B cell (primary cell): ENCODE results near the gene LSG1. TPM values are rescaled to one million over a fixed set of nuclear protein-coding genes. Genes with fewer than 3 reads are reported as not detected.

ENCODE experiments used
- ATAC-seq: fragments of 200-7000 bp; cut with Tn5 transposase; one replicate; pipeline ENCODE4 v1.10.0; 2021; ENCODE audit warnings: low read depth, mild to moderate bottlenecking, moderate number of reproducible peaks, moderate library complexity
- CTCF ChIA-PET: fragments of 350-600 bp; sonication (Branson Sonifier 250); formaldehyde crosslinking; loops from one replicate; lab custom pipeline; 2021; ENCODE audit warnings: antibody characterized with exemption, inconsistent platforms; lab: Charles Lee
- POLR2A ChIA-PET: fragments of 350-600 bp; sonication (Branson Sonifier 250); formaldehyde crosslinking; loops from one replicate; lab custom pipeline; 2021; ENCODE audit warnings: antibody characterized with exemption; lab: Charles Lee
- DNase-seq: peaks from one replicate; pipeline ENCODE4 v3.0.0; 2013
- H2AFZ ChIP-seq: 2 replicates; pipeline ENCODE4 v1.6.1; 2012; ENCODE audit warnings: mild to moderate bottlenecking, low read depth, low read length; ENCODE audit not compliant: insufficient read depth, poor library complexity, severe bottlenecking
- H3K27ac ChIP-seq, 2 donors: 1 replicate in 1 of 2; 2 replicates in 1 of 2; pipeline ENCODE4 v1.5.1; 2012 to 2013; ENCODE audit warnings: low read length in 2 of 2, mild to moderate bottlenecking in 2 of 2, moderate library complexity in 1 of 2
- H3K27me3 ChIP-seq, 4 experiments: fragments of 200-600 bp in 1 of 4; sonication (generic) in 1 of 4; replicated peaks in 1 of 4; 1 replicate in 2 of 4; 2 replicates in 2 of 4; pipeline versions ENCODE4 v1.6.1 to v1.7.0; 2013 to 2016; ENCODE audit warnings: low read length in 3 of 4, mild to moderate bottlenecking in 2 of 4, mixed read lengths in 1 of 4, moderate library complexity in 1 of 4; ENCODE audit not compliant: insufficient read depth in 4 of 4, control insufficient read depth in 3 of 4; ENCODE audit errors: control extremely low read depth in 1 of 4
- H3K36me3 ChIP-seq, 2 experiments: replicated peaks in 1 of 2; 1 replicate in 1 of 2; 2 replicates in 1 of 2; pipeline versions ENCODE4 v1.6.1 to v1.7.1; 2013; ENCODE audit warnings: low read length in 1 of 2; ENCODE audit not compliant: insufficient read depth in 2 of 2, control insufficient read depth in 1 of 2; ENCODE audit errors: control extremely low read depth in 1 of 2, extremely low read depth in 1 of 2
- H3K4me1 ChIP-seq, 2 donors: fragments of 200-600 bp in 1 of 2; sonication (generic) in 1 of 2; 1 replicate in 1 of 2; 2 replicates in 1 of 2; pipeline versions ENCODE4 v1.5.1 to v1.6.1; 2013 to 2017; ENCODE audit warnings: low read length in 2 of 2; ENCODE audit not compliant: control insufficient read depth in 2 of 2, insufficient read depth in 2 of 2
- H3K4me2 ChIP-seq: replicated peaks from 2 replicates; pipeline ENCODE3; 2012; ENCODE audit warnings: mild to moderate bottlenecking, low read depth, low read length; ENCODE audit not compliant: poor library complexity, severe bottlenecking
- H3K4me3 ChIP-seq, 5 experiments: fragments of 200-600 bp in 1 of 5; sonication (generic) in 1 of 5; 1 replicate in 3 of 5; 2 replicates in 2 of 5; pipeline versions ENCODE4 v1.5.1 to v1.7.0; 2011 to 2016; ENCODE audit warnings: low read length in 4 of 5, mild to moderate bottlenecking in 4 of 5, low read depth in 2 of 5, control low read depth in 1 of 5, moderate library complexity in 1 of 5; ENCODE audit not compliant: insufficient read depth in 1 of 5; ENCODE audit errors: control extremely low read depth in 1 of 5, extremely low read depth in 1 of 5
- H3K79me2 ChIP-seq: fragments of 200-600 bp; sonication (generic); one replicate; pipeline ENCODE4 v1.6.0; 2016; ENCODE audit warnings: low read length; ENCODE audit not compliant: control insufficient read depth, insufficient read depth
- H3K9ac ChIP-seq: fragments of 200-600 bp; sonication (generic); 2 replicates; pipeline ENCODE4 v1.6.1; 2017; ENCODE audit warnings: mild to moderate bottlenecking, low read length, moderate library complexity
- H3K9me3 ChIP-seq, 3 donors: one replicate each; pipeline versions ENCODE4 v1.6.1 to v1.7.1; 2013; ENCODE audit warnings: low read length in 2 of 3; ENCODE audit not compliant: control insufficient read depth in 2 of 3, insufficient read depth in 1 of 3; ENCODE audit errors: control extremely low read depth in 1 of 3
- H4K20me1 ChIP-seq: 2 replicates; pipeline ENCODE4 v1.6.0; 2012; ENCODE audit warnings: mild to moderate bottlenecking, low read length; ENCODE audit not compliant: insufficient read depth, control insufficient read depth, poor library complexity, severe bottlenecking
- H3K27ac Mint-ChIP-seq: one replicate; pipeline ENCODE4 v1.8.0; 2021; ENCODE audit warnings: mixed read lengths
- H3K27me3 Mint-ChIP-seq: one replicate; pipeline ENCODE4 v1.8.0; 2021; ENCODE audit warnings: mixed read lengths
- H3K4me1 Mint-ChIP-seq: one replicate; pipeline ENCODE4 v1.8.0; 2021; ENCODE audit warnings: mixed read lengths
- H3K4me3 Mint-ChIP-seq: one replicate; pipeline ENCODE4 v1.8.0; 2021; ENCODE audit warnings: mixed read lengths
- H3K9me3 Mint-ChIP-seq: one replicate; pipeline ENCODE4 v1.8.0; 2022; ENCODE audit warnings: mixed read lengths; ENCODE audit not compliant: insufficient read depth
- CTCF ChIP-seq: fragments of 200-600 bp; IDR thresholded peaks from one replicate; pipeline ENCODE4 v1.8.0; 2022; ENCODE audit warnings: antibody characterized with exemption, mild to moderate bottlenecking
- EZH2 ChIP-seq: IDR thresholded peaks from 2 replicates; pipeline ENCODE4 v1.6.1; 2012; ENCODE audit warnings: borderline replicate concordance, low read depth, mild to moderate bottlenecking, moderate library complexity, low read length; ENCODE audit not compliant: insufficient read depth, poor library complexity, severe bottlenecking
- WGBS: methylation state at CpG from one replicate; pipeline ENCODE4 v1.1.5; 2013; ENCODE audit warnings: missing lambda C conversion rate; ENCODE audit not compliant: insufficient coverage; 5-methylcytosine and 5-hydroxymethylcytosine counted together
- intact Hi-C: fragments of 100-400 bp; cut with micrococcal nuclease; formaldehyde crosslinking; loops from one replicate; pipeline ENCODE4 v1.10.0; 2022
- polyA plus RNA-seq: library from polyadenylated mRNA; depleted of rRNA; stranded (reverse); fragments of >200 nt; gene quantifications from 2 replicates; pipeline ENCODE4 v1.2.3, GENCODE V29; 2012
- total RNA-seq, 2 donors: library from RNA; stranded (reverse); fragments of 120-200 nt in 1 of 2; gene quantifications; 1 replicate in 1 of 2; 2 replicates in 1 of 2; pipeline versions ENCODE4 v1.2.3 to v1.2.4, GENCODE V29; 2013 to 2022

The LSG1 gene
- total and polyA plus RNA-seq, 2 donors (not counting 1 experiment from before 2014, with no cell fraction given): 29.4 to 54.6 TPM

GRCh38 chr3:194690501-194691372 lies 18.7 kb upstream of the LSG1 start:
- ChIA-PET CTCF (interaction anchor here (0.7 to 13.4 kb wide), 9 partner anchors 8 to 581 kb away, joined by 3 to 231 read pairs (median 4); partner anchors contain the start of genes LSG1 and XXYLT1), POLR2A (interaction anchor here (1.1 to 4.7 kb wide), 8 partner anchors 8 to 852 kb away, joined by 3 to 27 read pairs (median 6); partner anchors contain the start of gene LSG1)
- peaks cover 0 to 5% of the 10 kb centered on the region in 2 experiments for H3K36me3 ChIP-seq
- no peak overlapping the region for H2AFZ ChIP-seq
- 100% methylated on average over 2 of the region's 8 CpGs for WGBS
- H3K79me2 ChIP-seq: peaks cover 21% of the 10 kb centered on the region
- TF ChIP-seq CTCF (no peak), EZH2 (no peak)
- H3K4me3 Mint-ChIP-seq: peak overlapping the region; percentile 82
- peaks cover 26% of the 10 kb centered on the region for H4K20me1 ChIP-seq
- peaks cover 2% of the 10 kb centered on the region for H3K9me3 Mint-ChIP-seq
- H3K27me3 Mint-ChIP-seq: no peaks in the 10 kb centered on the region
- peak overlapping the region in 1 of 5 experiments; percentile 13 for H3K4me3 ChIP-seq
- H3K4me1 ChIP-seq: peaks cover 62 to 78% of the 10 kb centered on the region in 2 donors
- H3K27me3 ChIP-seq: no peaks in the 10 kb centered on the region
- H3K4me2 ChIP-seq: peak overlapping the region; percentile 62
- peak overlapping the region; percentile 78 for H3K27ac ChIP-seq
- peaks cover 0 to 14% (median 0%) of the 10 kb centered on the region in 3 donors for H3K9me3 ChIP-seq
- no peak for ATAC-seq
- peaks cover 71% of the 10 kb centered on the region for H3K4me1 Mint-ChIP-seq
- H3K27ac Mint-ChIP-seq: peak overlapping the region; percentile 97
- peak; percentile 42 for DNase-seq
- H3K9ac ChIP-seq: peak overlapping the region; percentile 10
- intact Hi-C loops: no loop called here
